Measurements from ENCODE around the gene APBB1IP.
A peak's percentile ranks its signal among the peaks of the same experiment; 100 is the strongest.

The APBB1IP gene

DNA sequence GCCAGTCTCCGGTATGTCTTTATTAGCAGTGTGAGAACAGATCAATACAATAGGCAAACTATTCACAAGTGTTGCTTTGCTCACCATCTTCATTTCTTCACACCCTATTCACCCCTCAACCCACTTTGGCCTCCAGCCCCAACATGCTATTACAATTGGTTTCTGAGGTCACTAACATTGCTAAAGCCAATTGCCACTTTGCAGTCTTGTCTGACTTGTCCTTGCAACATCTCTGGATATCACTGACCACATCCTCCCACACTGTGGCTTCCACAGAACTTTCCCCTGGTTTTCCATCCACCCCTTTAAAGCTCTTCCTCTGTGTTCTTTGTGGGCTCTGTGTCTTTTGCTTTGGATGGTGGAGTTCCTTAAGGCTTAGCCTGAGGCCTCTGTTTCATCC is 5.2 kb upstream of the APBB1IP start:
- DNase-seq (ENCODE audit: low spot score), result no peak
- TF ChIP-seq, protein P1, sequence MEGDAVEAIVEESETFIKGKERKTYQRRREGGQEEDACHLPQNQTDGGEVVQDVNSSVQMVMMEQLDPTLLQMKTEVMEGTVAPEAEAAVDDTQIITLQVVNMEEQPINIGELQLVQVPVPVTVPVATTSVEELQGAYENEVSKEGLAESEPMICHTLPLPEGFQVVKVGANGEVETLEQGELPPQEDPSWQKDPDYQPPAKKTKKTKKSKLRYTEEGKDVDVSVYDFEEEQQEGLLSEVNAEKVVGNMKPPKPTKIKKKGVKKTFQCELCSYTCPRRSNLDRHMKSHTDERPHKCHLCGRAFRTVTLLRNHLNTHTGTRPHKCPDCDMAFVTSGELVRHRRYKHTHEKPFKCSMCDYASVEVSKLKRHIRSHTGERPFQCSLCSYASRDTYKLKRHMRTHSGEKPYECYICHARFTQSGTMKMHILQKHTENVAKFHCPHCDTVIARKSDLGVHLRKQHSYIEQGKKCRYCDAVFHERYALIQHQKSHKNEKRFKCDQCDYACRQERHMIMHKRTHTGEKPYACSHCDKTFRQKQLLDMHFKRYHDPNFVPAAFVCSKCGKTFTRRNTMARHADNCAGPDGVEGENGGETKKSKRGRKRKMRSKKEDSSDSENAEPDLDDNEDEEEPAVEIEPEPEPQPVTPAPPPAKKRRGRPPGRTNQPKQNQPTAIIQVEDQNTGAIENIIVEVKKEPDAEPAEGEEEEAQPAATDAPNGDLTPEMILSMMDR (IDR thresholded peaks at IDR 0.05; ENCODE audit: extremely low read depth, insufficient read depth, missing control alignments), result no peak
- in situ Hi-C loops (cut with MboI; ENCODE audit: low pct_unique_long_range_greater_than_20kb, low sequenced_read_pairs, unreplicated experiment), result no loop called here

DNA sequence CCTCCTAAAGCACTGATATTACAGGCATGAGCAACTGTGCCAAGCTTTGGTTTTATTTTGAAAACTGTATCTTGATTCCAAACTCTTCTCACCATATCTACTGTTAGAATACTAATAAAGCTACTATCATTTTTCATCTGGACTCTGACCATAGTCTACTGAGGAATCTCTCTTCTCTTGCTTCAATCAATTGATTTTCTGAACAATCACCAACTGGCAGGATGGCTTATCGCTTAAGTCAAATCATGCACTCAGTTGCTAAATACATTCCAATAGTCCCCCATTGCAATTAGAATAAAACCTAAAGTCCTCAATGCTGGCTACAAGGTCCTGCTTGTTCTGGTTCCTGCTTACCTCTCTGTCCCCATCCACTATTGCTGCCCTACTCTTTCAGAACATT is 2.3 kb upstream of the APBB1IP start:
- no peak for DNase-seq (ENCODE audit: low spot score)
- in situ Hi-C loops (cut with MboI; ENCODE audit: low pct_unique_long_range_greater_than_20kb, low sequenced_read_pairs, unreplicated experiment), result no loop called here
- TF ChIP-seq, protein P1 (IDR thresholded peaks at IDR 0.05; ENCODE audit: extremely low read depth, insufficient read depth, missing control alignments), result no peak

DNA sequence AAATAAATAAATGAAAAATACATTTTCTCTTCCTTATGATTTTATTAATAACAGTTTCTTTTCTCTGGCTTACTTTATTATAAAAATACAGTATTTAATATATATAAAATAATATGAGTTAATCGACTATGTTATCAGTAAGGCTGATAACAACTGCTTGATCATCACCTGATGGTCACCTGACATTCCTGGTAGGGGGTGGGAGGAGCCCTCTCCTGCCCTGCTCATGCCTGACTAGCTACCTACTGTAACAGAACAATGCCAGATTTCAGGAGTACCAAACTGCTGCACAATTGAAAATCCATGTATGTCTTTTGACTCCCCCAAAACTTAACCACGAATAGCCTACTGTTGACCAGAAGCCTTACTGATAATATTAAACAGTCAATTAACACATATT is 1.3 kb upstream of the APBB1IP start:
- DNase-seq (ENCODE audit: low spot score), result no peak
- in situ Hi-C loops (cut with MboI; ENCODE audit: low pct_unique_long_range_greater_than_20kb, low sequenced_read_pairs, unreplicated experiment), result no loop called here
- TF ChIP-seq, protein P1 (IDR thresholded peaks at IDR 0.05; ENCODE audit: extremely low read depth, insufficient read depth, missing control alignments), result no peak

DNA sequence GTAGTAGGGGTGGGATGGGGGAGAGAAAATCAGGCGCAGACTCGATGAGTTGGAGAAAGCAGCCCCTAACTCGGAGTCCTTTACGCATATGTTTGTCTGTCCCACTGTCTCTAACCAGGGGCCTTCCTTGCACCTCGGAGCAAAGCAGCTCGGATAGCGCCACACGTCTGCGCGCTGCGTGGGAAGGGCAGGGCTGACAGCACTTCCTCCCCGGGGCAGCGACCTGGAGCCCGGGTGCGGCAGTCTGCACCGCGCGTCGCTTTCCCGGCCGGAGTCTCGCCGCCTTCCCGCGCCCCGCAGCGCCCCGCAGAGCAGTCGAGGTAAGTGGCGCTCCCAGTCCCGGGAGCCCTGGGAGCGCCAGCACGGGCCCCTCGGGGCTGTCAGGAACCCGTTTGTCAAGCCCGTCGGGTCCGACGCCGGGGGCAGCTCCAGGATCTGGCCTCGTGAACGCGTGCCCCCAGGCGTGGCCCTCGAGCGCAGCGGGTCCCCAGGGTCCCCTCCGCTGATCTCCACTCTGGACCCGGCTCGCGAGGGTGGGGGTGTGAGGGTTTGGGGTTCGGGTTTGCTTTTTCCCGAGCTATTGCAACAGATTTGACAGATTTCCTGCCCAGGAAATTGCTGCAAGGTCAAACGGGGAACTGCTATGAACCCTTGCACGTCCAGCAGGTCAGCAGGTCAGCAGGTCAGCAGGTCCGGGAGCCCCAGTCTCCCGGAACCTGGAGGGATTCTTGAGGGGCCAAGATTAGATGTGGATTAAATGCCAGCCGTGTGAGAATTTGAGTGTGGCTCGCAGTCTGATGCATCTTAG is 597 bp downstream of the APBB1IP start:
- TF ChIP-seq, protein P1 (IDR thresholded peaks at IDR 0.05; ENCODE audit: extremely low read depth, insufficient read depth, missing control alignments), result no peak
- DNase-seq (ENCODE audit: low spot score), result peak; percentile 75
- in situ Hi-C loops (cut with MboI; ENCODE audit: low pct_unique_long_range_greater_than_20kb, low sequenced_read_pairs, unreplicated experiment), result no loop called here

DNA sequence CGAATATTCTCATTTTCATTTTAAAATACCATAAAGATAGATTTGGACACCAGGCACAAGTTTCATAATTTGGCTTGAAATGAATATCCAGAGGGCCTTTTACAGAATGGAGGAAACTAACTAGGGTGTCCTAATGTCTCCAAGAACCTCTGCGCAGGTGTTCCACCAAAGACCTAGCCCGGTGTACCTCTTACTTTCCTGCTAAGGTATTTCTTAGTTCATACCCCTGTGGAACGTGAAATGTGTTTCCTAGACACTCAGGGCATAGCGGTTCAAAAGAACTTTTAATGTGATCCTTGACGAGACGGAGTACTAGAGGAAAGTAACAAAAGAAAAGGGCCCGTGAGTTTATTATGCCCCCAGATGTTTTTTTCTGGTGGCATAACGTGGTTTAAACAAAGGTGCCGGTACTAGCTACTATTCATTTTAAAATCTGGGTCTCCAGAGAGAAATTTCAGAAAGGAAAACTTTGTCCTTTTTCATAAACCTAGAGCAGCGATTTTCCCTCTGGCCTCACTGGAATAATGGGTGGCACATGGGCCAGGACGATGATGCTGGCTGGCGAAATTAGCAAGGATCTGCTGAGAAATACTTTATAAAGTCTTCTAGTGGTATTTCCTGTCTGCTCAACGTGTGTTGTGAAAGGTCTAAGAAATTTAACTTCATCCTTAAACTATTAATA is 1.4 kb downstream of the APBB1IP start:
- peak; percentile 39 for DNase-seq (ENCODE audit: low spot score)
- TF ChIP-seq, protein P1 (IDR thresholded peaks at IDR 0.05; ENCODE audit: extremely low read depth, insufficient read depth, missing control alignments), result no peak
- in situ Hi-C loops (cut with MboI; ENCODE audit: low pct_unique_long_range_greater_than_20kb, low sequenced_read_pairs, unreplicated experiment), result no loop called here

DNA sequence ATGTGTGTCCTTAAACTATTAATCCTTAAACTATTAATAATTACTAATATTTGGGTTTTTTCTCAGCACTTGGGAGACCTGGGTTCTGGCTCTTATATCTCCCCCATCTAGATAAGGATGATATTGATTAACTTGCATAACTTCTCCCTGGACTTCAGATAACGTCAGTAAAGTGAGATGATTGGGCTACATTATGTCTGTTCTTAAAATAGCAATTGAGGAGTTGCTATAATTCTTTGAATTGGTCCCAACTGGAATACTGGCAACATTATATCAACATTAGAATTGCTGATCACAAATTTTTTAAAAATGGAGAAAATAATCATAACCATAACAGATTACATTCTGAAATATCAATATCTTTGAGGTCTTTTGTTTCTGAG is 1.9 kb downstream of the APBB1IP start:
- TF ChIP-seq, protein P1 (IDR thresholded peaks at IDR 0.05; ENCODE audit: extremely low read depth, insufficient read depth, missing control alignments), result no peak
- in situ Hi-C loops (cut with MboI; ENCODE audit: low pct_unique_long_range_greater_than_20kb, low sequenced_read_pairs, unreplicated experiment), result no loop called here
- no peak for DNase-seq (ENCODE audit: low spot score)
